Gastrocnemius medialis (tissue), 4 donors: ENCODE data around the gene SORD. TPM values are rescaled to one million over a fixed set of nuclear protein-coding genes. Genes with fewer than 3 reads are reported as not detected.
"Not testable (repeated sequence)": the region's sequence is repeated elsewhere in the genome, so short reads cannot be mapped to it uniquely, and the experiment has no call there.

Experiments
- ATAC-seq, 2 donors: fragments of 150-250 bp; one replicate each; pipeline ENCODE4 v1.9.1; 2016
- DNase-seq, 2 donors: peaks; one replicate each; pipeline ENCODE4 v3.0.0-alpha.2; 2019
- H3K27ac ChIP-seq, 4 donors: fragments of 200-600 bp; sonication (generic); 1 replicate in 1 of 4; 2 replicates in 3 of 4; pipeline ENCODE4 v1.5.1; 2016 to 2018; ENCODE audit warnings: mild to moderate bottlenecking in 2 of 4, moderate library complexity in 1 of 4
- H3K27me3 ChIP-seq, 3 donors: fragments of 200-600 bp; sonication (generic) in 2 of 3; 1 replicate in 1 of 3; 2 replicates in 2 of 3; pipeline versions ENCODE4 v1.5.1 to v1.6.0; 2016 to 2019; ENCODE audit warnings: mild to moderate bottlenecking in 1 of 3, moderate library complexity in 1 of 3
- H3K36me3 ChIP-seq, 2 donors: fragments of 200-600 bp; sonication (generic) in 1 of 2; one replicate each; pipeline ENCODE4 v1.5.1; 2017 to 2018
- H3K4me1 ChIP-seq, 2 donors: fragments of 200-600 bp; sonication (generic) in 1 of 2; one replicate each; pipeline ENCODE4 v1.5.1; 2016 to 2017; ENCODE audit warnings: mild to moderate bottlenecking in 2 of 2
- H3K4me3 ChIP-seq, 4 donors: fragments of 200-600 bp; sonication (generic) in 3 of 4; 1 replicate in 1 of 4; 2 replicates in 3 of 4; pipeline ENCODE4 v1.5.1; 2016 to 2019; ENCODE audit warnings: mild to moderate bottlenecking in 2 of 4
- H3K9me3 ChIP-seq, 3 donors: fragments of 200-600 bp; sonication (generic) in 2 of 3; 1 replicate in 1 of 3; 2 replicates in 2 of 3; pipeline ENCODE4 v1.5.1; 2016 to 2019
- CTCF ChIP-seq, 5 experiments: fragments of 450-650 bp in 3 of 5; fragments of 200-600 bp in 2 of 5; sonication (generic) in 2 of 5; IDR thresholded peaks in 4 of 5; conservative IDR thresholded peaks in 1 of 5; 1 replicate in 4 of 5; 2 replicates in 1 of 5; pipeline ENCODE4 v1.5.1; 2016 to 2019; ENCODE audit warnings: antibody characterized with exemption in 5 of 5, mild to moderate bottlenecking in 3 of 5, moderate library complexity in 3 of 5
- POLR2A ChIP-seq, 2 donors: fragments of 450-650 bp; IDR thresholded peaks; one replicate each; pipeline ENCODE4 v1.6.1; 2017; ENCODE audit warnings: antibody characterized with exemption in 2 of 2, mild to moderate bottlenecking in 2 of 2, moderate library complexity in 2 of 2
- in situ Hi-C, 4 donors: fragments of 200-750 bp; cut with MboI; loops; one replicate each; pipeline versions ENCODE4 v1.15.0 to v1.8.0; 2017; ENCODE audit warnings: low sequenced_read_pairs in 4 of 4
- intact Hi-C: fragments of 100-400 bp; cut with DNase I; formaldehyde crosslinking; loops from one replicate; pipeline ENCODE4 v1.15.1; 2023; ENCODE audit warnings: low total_unique reads
- total RNA-seq, 4 donors: library from RNA; depleted of rRNA; stranded (reverse); fragments of >200 nt; gene quantifications; one replicate each; pipeline versions ENCODE4 v1.1.0 to v1.2.3, GENCODE V29; 2016

Gene SORD
- total RNA-seq, 4 donors from 2014 or later = 2.6 to 11.6 (median 3.6) TPM

- H3K4me1 ChIP-seq = no peaks in the 10 kb centered on the region
- H3K27me3 ChIP-seq = no peaks in the 10 kb centered on the region
- ATAC-seq (no peak), DNase-seq (no peak)
- TF ChIP-seq POLR2A (IDR thresholded peaks at IDR 0.05) = no peak
- H3K4me3 ChIP-seq = no peak overlapping the region
- H3K27ac ChIP-seq = no peak overlapping the region
- intact Hi-C loops = loop anchor here (5.0 kb wide), 1 partner anchor 170 kb away; no protein-coding TSS in a partner anchor
- H3K36me3 ChIP-seq = no peaks in the 10 kb centered on the region
- in situ Hi-C loops = loop anchor here in 2 of 4 donors (10.0 to 25.0 kb wide), 2 partner anchors 165 to 362 kb away; partner anchors contain the start of gene SPG11 (in 1 of the 2)
- no peaks in the 10 kb centered on the region for H3K9me3 ChIP-seq
These were observed 4.2 kb downstream of the SORD start for GRCh38 chr15:45027220-45027619.

- TF ChIP-seq POLR2A (IDR thresholded peaks at IDR 0.05) (no peak), CTCF (IDR thresholded peaks at IDR 0.05 in 4 of 5, conservative IDR thresholded peaks at IDR 0.05 in 1 of 5) (no peak)
- in situ Hi-C loops = loop anchor here in 1 of 4 donors (25.0 kb wide), 1 partner anchor 168 kb away; no protein-coding TSS in a partner anchor
- H3K27ac ChIP-seq = no peak overlapping the region
- H3K4me1 ChIP-seq = no peaks in the 10 kb centered on the region
- intact Hi-C loops = no loop called here
- DNase-seq (no peak), ATAC-seq (no peak)
- H3K27me3 ChIP-seq = no peaks in the 10 kb centered on the region
- no peak overlapping the region for H3K4me3 ChIP-seq
- H3K36me3 ChIP-seq = no peaks in the 10 kb centered on the region
- H3K9me3 ChIP-seq = no peaks in the 10 kb centered on the region
These were observed 7.7 kb downstream of the SORD start for GRCh38 chr15:45030743-45031142.

GRCh38 chr15:45031522-45032028 lies 8.6 kb downstream of the SORD start:
- H3K4me3 ChIP-seq, H3K9me3 ChIP-seq, H3K4me1 ChIP-seq, ATAC-seq, intact Hi-C loops, H3K27ac ChIP-seq, DNase-seq, H3K36me3 ChIP-seq, H3K27me3 ChIP-seq: not testable (repeated sequence)
- in situ Hi-C loops = loop anchor here in 1 of 4 donors (25.0 kb wide), 1 partner anchor 169 kb away; no protein-coding TSS in a partner anchor

- ATAC-seq, H3K27ac ChIP-seq, H3K4me1 ChIP-seq, H3K27me3 ChIP-seq, DNase-seq, intact Hi-C loops, H3K4me3 ChIP-seq, H3K9me3 ChIP-seq, H3K36me3 ChIP-seq: not testable (repeated sequence)
- in situ Hi-C loops = loop anchor here in 1 of 4 donors (25.0 kb wide), 1 partner anchor 170 kb away; no protein-coding TSS in a partner anchor
These were observed 9.5 kb downstream of the SORD start for GRCh38 chr15:45032501-45032900.

- DNase-seq, H3K27ac ChIP-seq, H3K27me3 ChIP-seq, H3K4me1 ChIP-seq, H3K4me3 ChIP-seq, ATAC-seq, H3K36me3 ChIP-seq, intact Hi-C loops, H3K9me3 ChIP-seq: not testable (repeated sequence)
- in situ Hi-C loops = loop anchor here in 1 of 4 donors (25.0 kb wide), 1 partner anchor 172 kb away; no protein-coding TSS in a partner anchor
These were observed 11.1 kb downstream of the SORD start for GRCh38 chr15:45034087-45034486.

- not testable (repeated sequence) for H3K27ac ChIP-seq, H3K27me3 ChIP-seq, H3K4me1 ChIP-seq, DNase-seq, H3K36me3 ChIP-seq, H3K9me3 ChIP-seq, ATAC-seq, H3K4me3 ChIP-seq
- in situ Hi-C loops = loop anchor here in 1 of 4 donors (25.0 kb wide), 1 partner anchor 172 kb away; no protein-coding TSS in a partner anchor
- intact Hi-C loops = loop anchor here (5.0 kb wide), 2 partner anchors 67 to 182 kb away; no protein-coding TSS in a partner anchor
These were observed 11.8 kb downstream of the SORD start for GRCh38 chr15:45034600-45035375.
